Upper lobe of left lung (tissue), 4 donors: ENCODE results near the gene FCN1.

Source experiments
- POLR2A ChIP-seq, 4 donors: fragments of 450-650 bp; IDR thresholded peaks; one replicate each; pipeline ENCODE4 v1.5.1; 2016 to 2017; ENCODE audit warnings: antibody characterized with exemption in 4 of 4, mild to moderate bottlenecking in 2 of 4
- TF ChIP-seq, protein P1 (sequence below), 6 experiments: fragments of 450-650 bp in 4 of 6; fragments of 200-600 bp in 2 of 6; sonication (generic) in 2 of 6; IDR thresholded peaks; one replicate each; pipeline ENCODE4 v1.5.1; 2016 to 2019; ENCODE audit warnings: antibody characterized with exemption in 6 of 6

DNA sequence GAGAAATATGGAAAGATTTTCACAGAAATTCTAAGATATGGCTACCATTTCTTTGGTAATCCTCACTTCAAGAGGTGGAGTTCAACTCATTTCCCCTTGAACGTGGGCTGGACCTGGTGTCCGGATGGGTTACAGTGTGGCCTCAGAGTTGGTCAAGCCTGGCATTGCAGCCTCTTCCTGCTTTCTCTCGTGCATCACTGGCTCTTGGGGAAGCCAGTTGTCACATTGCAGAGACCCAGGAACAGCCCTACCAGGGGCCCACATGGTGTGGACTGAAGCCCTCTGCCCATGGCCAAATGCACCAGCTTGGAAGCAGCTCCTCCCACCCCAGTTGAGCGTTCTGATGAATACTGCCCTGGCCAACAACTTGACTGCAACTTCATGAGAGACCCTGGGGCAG lies 47.7 kb upstream of the FCN1 start:
- TF ChIP-seq, protein P1, sequence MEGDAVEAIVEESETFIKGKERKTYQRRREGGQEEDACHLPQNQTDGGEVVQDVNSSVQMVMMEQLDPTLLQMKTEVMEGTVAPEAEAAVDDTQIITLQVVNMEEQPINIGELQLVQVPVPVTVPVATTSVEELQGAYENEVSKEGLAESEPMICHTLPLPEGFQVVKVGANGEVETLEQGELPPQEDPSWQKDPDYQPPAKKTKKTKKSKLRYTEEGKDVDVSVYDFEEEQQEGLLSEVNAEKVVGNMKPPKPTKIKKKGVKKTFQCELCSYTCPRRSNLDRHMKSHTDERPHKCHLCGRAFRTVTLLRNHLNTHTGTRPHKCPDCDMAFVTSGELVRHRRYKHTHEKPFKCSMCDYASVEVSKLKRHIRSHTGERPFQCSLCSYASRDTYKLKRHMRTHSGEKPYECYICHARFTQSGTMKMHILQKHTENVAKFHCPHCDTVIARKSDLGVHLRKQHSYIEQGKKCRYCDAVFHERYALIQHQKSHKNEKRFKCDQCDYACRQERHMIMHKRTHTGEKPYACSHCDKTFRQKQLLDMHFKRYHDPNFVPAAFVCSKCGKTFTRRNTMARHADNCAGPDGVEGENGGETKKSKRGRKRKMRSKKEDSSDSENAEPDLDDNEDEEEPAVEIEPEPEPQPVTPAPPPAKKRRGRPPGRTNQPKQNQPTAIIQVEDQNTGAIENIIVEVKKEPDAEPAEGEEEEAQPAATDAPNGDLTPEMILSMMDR (IDR thresholded peaks at IDR 0.05), result no peak
- no peak for TF ChIP-seq POLR2A (IDR thresholded peaks at IDR 0.05)
